Posterior cingulate gyrus (tissue), 11 donors: ENCODE data around the gene SRSF5.
"Not testable (repeated sequence)": the region's sequence is repeated elsewhere in the genome, so short reads cannot be mapped to it uniquely, and the experiment has no call there.

Source experiments
- DNase-seq, 10 donors: peaks; one replicate each; pipeline versions ENCODE4 v3.0.0 to v3.0.0-alpha.2; 2020 to 2021; ENCODE audit warnings: mixed read lengths in 3 of 10
- intact Hi-C: fragments of 100-400 bp; cut with DNase I; formaldehyde crosslinking; loops from one replicate; pipeline ENCODE4 v1.15.1; 2023

The SRSF5 gene

GRCh38 chr14:69798339-69798735, 31.4 kb downstream of the SRSF5 start:
- no peak for DNase-seq
- intact Hi-C loops: no loop called here

- intact Hi-C loops: no loop called here
- no peak for DNase-seq
Observed at GRCh38 chr14:69803753-69804152, 36.8 kb downstream of the SRSF5 start.

- DNase-seq: no peak
- intact Hi-C loops: no loop called here
Observed at GRCh38 chr14:69804902-69805301, 38.0 kb downstream of the SRSF5 start.

GRCh38 chr14:69807192-69807591, 40.2 kb downstream of the SRSF5 start:
- DNase-seq: no peak
- intact Hi-C loops: no loop called here

GRCh38 chr14:69808919-69809808, 42.2 kb downstream of the SRSF5 start:
- no peak for DNase-seq

GRCh38 chr14:69811227-69811867, 44.4 kb downstream of the SRSF5 start:
- no peak for DNase-seq
- intact Hi-C loops: no loop called here

More at GRCh38 chr14:69808919-69809808, 42.2 kb downstream of the SRSF5 start:
- intact Hi-C loops: no loop called here

GRCh38 chr14:69811868-69812252, 44.9 kb downstream of the SRSF5 start:
- DNase-seq: no peak
- intact Hi-C loops: no loop called here

GRCh38 chr14:69812711-69813110, 45.8 kb downstream of the SRSF5 start:
- DNase-seq: no peak
- intact Hi-C loops: no loop called here

- intact Hi-C loops, DNase-seq: not testable (repeated sequence)
Observed at GRCh38 chr14:69813346-69813745, 46.4 kb downstream of the SRSF5 start.

GRCh38 chr14:69814397-69814796, 47.5 kb downstream of the SRSF5 start:
- intact Hi-C loops: no loop called here
- DNase-seq: no peak

GRCh38 chr14:69815556-69815955, 48.6 kb downstream of the SRSF5 start:
- intact Hi-C loops: loop anchor here (5.0 kb wide), 2 partner anchors 502 to 897 kb away; no protein-coding TSS in a partner anchor
- DNase-seq: no peak

- intact Hi-C loops: loop anchor here (5.0 kb wide), 2 partner anchors 501 to 896 kb away; no protein-coding TSS in a partner anchor
- DNase-seq: no peak
Observed at GRCh38 chr14:69816216-69816615, 49.3 kb downstream of the SRSF5 start.

GRCh38 chr14:69818758-69819191, 51.8 kb downstream of the SRSF5 start:
- DNase-seq: peak in 4 of 10 donors; percentile 24 to 38 (median 32)
- intact Hi-C loops: loop anchor here (1.0 to 5.0 kb wide), 3 partner anchors 209 to 894 kb away; no protein-coding TSS in a partner anchor

- DNase-seq: no peak
- intact Hi-C loops: loop anchor here (5.0 kb wide), 2 partner anchors 498 to 893 kb away; no protein-coding TSS in a partner anchor
Observed at GRCh38 chr14:69819607-69820006, 52.7 kb downstream of the SRSF5 start.

- no peak for DNase-seq
- intact Hi-C loops: no loop called here
Observed at GRCh38 chr14:69820991-69821390, 54.0 kb downstream of the SRSF5 start.
